Lower leg skin (tissue), 3 donors: ENCODE measurements around the gene OSBPL9.

Source experiments
- CTCF ChIP-seq, 3 donors: fragments of 450-650 bp; IDR thresholded peaks; one replicate each; pipeline ENCODE4 v1.5.1; 2016; ENCODE audit warnings: antibody characterized with exemption in 3 of 3, mild to moderate bottlenecking in 3 of 3, moderate library complexity in 2 of 3
- POLR2A ChIP-seq, 2 donors: fragments of 450-650 bp; IDR thresholded peaks; one replicate each; pipeline ENCODE4 v1.6.1; 2016 to 2017; ENCODE audit warnings: antibody characterized with exemption in 2 of 2, mild to moderate bottlenecking in 1 of 2, moderate library complexity in 1 of 2

GRCh38 chr1:51650198-51650597, 33.3 kb downstream of the OSBPL9 start:
- no peak for TF ChIP-seq CTCF (IDR thresholded peaks at IDR 0.05)
- TF ChIP-seq POLR2A (IDR thresholded peaks at IDR 0.05), result no peak
